HG03039 (cell line): ENCODE results near the gene C5orf34.
"Not testable (repeated sequence)": the region's sequence is repeated elsewhere in the genome, so short reads cannot be mapped to it uniquely, and the experiment has no call there.

Source experiments
- ATAC-seq: cut with Tn5 transposase; IDR thresholded peaks from one replicate; pipeline ENCODE4 v1.9.1; 2021; ENCODE audit warnings: mild to moderate bottlenecking, moderate library complexity; ENCODE audit not compliant: unreplicated experiment

The C5orf34 gene

DNA sequence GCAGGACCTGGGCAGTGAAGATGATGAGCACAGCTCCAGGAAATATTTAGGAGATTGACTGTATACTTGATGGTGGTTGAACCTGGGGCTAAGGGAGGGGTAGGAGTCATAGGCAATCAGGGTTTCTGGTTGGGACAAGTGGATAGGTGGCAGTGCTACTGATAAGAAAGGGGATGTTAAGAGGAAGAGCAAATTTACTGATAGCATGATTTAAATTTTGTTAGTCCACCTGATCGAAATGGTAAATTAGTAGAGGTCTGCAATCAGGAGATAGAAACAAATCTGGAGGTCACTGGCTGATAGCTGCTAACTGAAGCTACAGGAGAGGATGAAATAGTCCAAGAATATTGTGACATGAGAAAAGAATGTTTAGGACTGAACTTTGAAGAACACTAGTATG is 5.7 kb upstream of the C5orf34 start:
- no peak for ATAC-seq

DNA sequence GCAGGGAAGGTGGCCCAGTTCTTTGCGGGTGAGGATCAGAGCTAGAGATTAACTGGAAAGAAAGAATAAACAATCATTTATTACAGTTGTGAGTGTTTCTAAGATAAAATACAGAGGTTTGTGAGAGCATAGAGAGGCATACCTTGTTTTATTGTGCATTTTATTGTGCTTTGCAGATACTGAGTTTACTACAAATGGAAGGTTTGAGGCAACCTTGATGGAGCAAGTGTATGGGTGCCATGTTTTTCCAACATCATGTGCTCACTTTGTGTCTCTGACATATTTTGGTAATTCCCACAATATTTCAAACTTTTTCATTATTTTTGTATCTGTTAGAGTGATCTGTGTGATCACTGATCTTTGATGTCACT is 715 bp upstream of the C5orf34 start:
- ATAC-seq: no peak

DNA sequence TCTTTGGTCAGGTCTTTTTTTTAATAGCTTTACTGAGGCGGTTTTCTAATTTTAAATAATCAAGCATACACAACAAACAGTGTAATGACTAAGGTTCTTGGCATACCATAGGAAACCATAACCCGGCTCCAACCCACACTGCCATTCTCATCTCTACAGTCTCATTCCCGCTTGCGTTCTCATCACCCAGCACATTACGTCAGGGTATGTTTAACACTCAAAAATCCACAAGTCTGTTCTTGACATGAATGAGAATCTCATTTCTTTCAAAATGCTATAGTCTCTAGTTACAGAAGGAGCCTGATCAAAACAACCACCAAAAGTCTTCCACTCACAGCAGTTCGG is 505 bp downstream of the C5orf34 start:
- peak; percentile 32 for ATAC-seq

DNA sequence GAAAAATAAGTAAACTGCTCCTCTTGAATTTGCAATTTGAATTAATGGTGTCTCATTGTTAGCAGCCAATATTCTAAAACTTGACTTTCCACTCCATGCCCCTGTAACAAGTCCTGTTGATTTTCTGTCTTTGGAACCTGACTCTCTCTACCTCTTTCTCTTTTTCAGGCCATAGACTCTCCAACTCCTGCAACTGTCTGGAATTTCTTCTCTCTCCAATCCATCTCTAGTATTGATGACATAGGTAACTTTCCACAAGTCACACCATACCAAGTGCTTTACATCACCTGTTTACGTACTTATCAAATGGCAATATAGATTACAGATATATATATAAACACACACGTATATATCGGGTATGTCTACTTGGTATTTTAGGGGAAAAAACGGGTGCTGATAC is 923 bp downstream of the C5orf34 start:
- no peak for ATAC-seq

DNA sequence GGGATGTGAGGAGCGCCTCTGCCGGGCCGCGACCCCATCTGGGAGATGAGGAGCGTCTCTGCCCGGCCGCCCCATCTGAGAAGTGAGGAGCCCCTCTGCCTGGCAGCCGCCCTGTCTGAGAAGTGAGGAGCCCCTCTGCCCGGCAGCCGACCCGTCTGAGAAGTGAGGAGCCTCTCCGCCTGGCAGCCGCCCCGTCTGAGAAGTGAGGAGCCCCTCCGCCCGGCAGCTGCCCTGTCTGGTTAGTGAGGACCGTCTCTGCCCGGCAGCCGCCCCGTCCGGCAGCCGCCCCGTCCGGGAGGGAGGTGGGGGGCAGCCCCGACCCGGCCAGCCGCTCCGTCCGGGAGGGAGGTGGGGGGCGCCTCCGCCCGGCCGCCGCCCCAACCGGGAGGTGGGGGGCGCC is 3.9 kb downstream of the C5orf34 start:
- not testable (repeated sequence) for ATAC-seq

DNA sequence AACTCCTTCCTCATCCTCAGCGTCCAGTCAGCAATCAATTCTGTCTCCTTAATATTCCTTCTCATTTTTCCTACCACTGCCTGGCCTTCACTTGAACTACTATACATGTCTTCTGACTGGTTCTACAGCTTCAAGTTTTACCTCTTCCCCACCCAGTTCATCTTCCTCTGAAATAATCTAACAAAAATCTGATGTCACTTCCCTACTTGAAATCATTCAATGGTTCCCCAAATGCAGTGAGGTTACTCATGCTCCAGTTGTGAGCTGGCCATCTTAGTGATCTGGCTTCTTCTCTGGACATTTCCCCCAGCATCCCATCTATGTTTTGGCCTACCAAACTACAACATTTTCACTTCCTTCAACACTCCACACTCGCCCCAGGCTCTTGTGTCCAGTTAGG is 16.4 kb downstream of the C5orf34 start:
- ATAC-seq: no peak

DNA sequence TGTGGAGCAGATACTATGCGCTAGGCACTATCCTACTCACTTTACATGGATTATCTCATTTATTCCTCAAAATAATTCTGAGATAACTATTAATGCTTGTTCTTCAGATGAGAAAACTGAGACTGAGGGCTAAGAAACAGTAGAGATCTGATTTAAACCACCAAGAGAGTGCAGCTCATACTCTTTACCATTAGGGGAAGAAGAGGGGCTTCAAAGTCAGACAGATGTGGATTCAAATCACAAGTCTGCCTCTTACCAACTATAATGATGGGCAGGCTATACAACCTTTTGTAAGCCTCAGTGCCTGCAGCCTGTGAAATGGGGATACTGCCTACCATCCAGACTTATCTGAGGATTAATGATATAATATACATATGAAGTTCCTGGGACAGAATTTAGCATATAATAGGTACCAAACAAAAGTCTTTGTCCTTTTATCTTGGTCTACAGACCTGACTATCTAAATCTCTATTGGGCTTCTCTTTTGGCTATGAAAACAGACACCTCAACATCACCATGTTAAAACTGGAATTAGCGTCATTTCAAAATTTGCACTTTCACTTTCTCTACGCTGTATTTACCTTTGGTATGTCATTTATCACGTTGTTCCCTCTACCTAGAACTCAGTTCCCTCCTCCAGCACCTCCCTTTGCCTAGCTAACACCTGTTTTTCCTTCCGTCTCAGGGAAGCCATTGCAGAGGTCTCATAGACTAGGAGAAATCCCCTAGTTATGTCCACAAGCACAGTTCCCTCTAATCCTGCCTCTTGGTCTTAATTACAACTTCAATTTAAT is 17.4 kb downstream of the C5orf34 start:
- no peak for ATAC-seq

DNA sequence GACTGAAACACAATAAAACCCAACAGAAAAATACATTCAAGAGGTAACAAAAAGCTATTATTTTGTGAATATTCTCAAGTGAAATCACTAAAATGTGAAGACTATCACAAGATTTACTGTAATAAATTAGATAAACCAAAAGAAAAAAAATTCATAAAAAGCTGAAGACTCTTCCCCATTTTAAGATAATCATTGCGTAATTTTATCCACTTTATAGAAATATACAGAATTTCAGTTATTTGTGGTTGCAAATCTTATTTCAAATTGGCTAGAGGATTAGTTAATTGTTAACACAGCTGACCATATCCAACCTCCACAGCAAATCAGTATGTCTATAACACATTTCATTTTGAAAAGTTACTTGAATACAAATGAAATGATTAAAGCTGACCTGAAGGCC is 23.6 kb downstream of the C5orf34 start:
- ATAC-seq: no peak

DNA sequence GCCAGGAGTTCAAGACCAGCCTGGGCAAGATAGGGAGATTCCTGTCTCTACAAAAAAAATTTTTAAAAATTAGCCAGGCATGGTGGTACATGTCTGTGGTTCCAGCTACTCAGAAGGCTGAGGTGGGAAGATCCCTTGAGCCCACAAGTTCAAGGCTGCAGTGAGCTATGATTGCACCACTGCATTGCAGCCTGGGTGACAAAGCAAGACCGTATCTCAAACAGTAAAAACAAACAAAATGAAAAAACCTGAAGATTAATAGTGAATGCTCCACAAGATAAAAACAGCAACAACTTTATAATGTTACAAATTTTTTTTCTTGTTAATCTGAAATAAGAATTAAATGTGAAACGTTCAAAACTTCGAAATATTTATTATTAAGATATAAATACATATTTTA is 28.6 kb downstream of the C5orf34 start:
- ATAC-seq: no peak

DNA sequence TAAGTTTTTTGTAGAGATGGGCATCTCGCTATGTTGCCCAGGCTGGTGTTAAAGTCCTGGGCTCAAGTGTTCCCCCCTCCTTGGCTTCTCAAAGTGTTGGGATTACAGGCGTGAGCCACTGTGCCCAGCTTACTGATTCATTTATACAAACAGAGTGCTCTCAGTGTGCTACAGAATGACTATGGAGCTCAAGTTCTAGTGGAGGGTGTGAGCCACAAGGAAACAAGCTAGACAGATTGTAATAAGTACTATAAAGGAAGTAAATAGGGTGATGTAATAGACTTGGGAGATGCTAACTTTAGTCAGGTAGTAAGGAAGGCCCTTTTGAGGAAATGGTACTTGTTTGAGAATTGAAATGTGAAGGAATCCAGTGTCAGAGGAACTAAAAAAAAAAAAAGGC is 29.5 kb downstream of the C5orf34 start:
- no peak for ATAC-seq

DNA sequence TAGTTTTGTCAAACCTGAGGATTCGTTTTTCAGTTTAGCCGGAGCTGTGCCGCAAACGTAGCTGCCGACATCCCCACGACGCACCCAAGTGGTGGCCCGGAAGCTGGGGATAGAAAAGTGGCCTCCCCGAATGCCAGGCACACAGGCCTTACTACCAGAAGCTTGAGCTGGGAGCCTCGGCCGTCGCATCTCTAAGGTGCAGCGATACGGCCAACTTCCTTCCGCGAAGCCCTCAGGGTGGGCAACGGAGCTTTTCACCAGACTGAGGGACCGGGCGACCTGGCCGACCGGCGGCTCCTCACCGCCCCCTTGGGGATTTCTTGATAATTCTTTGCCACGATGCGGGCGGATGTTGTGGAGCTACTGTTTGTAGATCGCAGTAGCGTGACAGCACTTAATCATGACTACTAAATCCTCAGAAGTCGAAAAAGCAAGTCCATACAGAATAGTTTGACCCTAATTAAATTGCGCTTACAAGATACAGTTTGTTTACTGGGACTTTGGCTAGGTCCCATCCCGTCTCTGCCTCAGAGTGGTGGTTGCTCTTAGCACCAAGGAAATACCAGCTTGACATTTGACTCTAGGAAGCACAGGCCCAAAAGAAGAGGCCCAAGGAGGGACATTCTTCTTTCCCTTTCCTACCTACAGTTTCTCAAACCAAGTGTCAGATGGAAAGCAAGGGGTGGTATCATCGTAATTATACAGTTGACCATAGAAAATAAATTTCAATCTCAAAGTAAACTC is 30.7 kb downstream of the C5orf34 start:
- ATAC-seq: peak; percentile 62

DNA sequence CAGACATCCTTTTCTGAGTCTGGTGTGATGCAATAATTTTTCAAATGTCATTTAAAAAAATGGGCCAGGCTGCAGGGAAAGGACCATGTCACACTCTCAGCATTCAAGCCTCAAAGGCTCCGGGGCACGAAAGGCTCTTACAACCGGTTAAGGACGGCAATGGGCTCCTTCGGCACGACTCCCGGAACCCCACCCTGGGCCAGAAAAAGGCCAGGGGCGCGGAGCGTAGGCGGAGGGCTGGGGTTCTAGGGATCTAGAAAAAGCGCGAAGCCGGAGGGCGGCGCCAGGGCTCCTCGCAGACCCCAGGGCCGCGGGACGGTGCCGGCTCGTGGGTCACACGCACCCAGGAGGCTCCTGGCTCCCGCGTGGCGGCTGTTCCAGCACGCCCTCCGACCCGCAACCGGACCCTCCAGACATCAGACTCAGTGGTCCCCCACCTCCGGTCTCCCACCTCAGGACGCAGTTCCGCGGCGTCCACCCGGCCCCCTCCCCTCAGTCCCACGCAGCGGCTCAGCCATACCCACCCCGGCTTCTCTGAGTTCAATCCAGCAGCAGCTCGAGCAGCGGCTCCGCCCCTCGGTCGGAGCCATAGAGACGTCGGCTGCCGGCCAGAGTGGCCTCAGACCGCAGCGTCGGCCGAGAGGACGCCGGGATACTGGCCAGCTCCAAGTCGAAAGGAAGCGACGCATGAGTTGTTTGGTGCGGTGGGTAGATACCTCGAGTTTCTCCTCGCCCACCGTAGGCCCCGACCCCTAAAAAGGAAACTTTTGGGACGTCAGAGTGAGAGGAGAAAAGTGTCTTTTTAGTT is 31.4 kb downstream of the C5orf34 start, which contains the start of gene TMEM267:
TMEM267 (minus strand) TSS at position 568 of the 808 bp plus-strand sequence. CDS start 29,896 bp downstream, outside the sequence.
- peak; percentile 89 for ATAC-seq

DNA sequence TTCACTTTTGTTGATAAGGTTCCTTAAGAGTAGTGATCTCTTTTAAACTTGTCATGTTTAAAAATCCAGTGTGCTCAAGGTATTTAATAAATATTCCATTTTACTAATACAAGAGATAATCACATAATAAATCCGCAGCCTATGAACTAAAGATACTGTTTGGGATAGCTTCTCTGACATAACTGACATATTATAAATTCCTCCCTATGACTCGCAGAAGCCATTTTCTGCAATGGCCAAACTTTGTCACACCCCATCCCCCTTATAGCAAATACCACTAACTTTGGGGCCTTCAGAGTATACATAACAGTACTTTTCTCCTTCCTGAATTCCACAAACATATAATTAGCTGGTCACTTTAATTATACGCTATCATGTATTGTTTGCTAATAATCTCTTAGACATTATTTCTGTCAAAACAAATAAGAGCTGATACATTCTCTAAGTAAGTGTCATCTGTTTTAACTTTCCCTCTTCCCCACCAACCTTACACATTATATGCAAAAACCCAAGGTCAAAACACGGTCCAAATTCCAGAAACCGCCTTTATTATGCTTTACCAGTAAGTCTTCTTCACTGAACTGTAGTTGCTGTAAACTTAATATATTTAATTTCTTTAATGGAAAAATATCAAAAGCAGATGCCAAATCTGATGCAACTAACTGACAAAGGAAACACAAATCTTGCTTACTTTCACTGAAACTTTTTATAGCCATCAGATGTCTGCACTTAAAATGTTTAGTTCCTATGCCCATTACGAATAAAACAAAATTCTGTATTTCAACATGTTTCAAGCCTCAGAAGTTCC is 32.3 kb downstream of the C5orf34 start:
- ATAC-seq: no peak

DNA sequence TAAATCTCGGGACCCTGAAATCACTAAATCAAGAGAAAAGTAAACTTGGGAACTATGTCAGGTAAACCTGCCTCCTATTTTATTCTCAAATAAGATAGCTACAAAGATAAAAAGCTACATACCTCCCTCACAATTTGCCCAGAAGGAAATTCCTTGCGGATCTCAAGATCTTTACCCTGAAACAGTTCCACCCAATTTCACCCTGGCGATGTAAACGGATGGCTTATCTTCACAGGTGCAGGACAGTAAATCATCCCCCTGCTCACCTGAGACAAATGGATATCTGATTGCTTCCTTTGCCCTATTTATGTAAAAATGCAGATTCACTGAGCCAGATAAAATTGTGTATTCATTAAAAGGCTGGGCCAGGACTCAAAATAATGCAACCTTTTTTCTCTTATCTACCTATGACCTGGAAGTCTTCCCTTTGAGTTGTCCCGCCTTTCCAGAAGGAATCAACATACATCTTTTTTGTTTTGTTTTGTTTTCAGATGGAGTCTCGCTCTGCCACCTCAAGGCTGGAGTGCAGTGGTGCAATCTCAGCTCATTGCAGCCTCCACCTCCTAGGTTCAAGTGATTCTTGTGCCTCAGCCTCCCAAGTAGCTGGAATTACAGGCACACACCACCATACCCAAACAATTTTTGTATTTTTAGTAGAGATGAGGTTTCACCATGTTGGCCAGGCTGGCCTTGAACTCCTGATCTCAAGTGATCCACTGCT is 45.1 kb downstream of the C5orf34 start:
- no peak for ATAC-seq

DNA sequence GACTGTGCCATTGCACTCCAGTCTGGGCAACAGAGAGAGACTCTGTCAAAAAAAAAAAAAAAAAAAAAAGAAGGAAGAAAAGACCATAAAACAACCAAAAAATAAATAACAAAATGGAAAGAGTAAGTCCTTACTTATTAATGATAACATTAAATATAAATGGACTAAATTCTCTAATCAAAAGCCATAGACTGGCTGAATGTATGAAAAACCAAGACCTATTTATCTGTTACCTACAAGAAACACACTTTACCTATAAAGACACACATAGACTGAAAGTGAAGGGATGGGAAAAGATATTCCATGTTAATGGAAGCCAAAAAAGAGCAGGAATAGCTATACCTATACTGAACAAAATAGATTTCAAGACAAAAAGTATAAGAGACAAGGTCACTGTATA is 47.8 kb downstream of the C5orf34 start:
- ATAC-seq: no peak

DNA sequence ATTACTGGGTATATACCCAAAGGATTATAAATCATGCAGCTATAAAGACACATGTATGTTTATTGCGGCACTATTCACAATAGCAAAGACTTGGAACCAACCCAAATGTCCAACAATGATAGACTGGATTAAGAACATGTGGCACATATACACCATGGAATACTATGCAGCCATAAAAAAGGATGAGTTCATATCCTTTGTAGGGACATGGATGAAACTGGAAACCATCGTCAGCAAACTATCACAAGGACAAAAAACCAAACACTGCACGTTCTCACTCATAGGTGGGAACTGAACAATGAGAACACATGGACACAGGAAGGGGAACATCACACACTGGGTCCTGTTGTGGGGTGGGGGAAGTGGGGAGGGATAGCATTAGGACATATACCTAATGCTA is 49.5 kb downstream of the C5orf34 start:
- ATAC-seq: not testable (repeated sequence)

DNA sequence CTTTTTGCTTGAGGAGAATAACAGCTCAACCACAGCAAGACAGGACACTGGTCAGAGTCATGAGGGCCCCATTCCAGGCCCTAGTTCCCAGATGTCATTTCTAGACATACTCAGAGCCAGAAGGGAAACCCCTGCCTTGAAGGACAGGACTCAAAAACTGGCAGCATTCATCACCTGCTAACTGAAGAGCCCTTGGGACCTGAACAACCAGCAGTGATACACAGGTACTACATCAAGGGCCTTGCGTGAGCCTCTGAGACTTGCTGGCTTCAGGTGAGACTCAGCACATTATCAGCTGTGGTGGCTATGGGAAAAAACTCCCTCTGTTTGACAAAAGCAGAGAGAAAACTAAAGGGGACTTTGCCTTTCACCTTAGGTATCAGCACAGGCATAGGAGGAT is 53.9 kb downstream of the C5orf34 start:
- ATAC-seq: no peak

DNA sequence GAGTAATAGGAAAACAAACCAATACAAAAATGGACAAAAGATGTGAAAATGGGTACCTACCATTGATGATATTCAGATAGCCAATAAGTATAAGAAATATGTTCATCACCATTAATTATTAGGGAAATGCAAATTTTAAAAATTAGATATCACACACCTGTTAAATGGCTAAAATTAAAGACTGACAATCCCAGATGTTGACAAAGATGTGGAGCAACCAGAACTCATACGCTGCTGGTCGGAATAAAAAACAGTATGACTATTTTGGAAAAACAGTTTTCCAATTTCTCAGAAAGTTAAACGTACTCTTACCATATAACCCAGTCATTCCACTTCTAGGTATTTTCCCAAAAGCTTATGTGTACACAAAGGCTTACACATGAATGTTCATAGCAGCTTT is 58.4 kb downstream of the C5orf34 start:
- ATAC-seq: no peak

DNA sequence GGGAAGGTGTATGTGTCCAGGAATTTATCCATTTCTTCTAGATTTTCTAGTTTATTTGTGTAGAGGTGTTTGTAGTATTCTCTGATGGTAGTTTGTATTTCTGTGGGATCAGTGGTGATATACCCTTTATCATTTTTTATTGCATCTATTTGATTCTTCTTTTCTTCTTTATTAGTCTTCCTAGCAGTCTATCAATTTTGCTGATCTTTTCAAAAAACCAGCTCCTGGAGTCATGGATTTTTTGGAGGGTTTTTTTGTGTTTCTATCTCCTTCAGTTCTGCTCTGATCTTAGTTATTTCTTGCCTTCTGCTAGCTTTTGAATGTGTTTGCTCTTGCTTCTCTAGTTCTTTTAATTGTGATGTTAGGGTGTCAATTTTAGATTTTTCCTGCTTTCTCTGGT is 73.4 kb downstream of the C5orf34 start:
- not testable (repeated sequence) for ATAC-seq

DNA sequence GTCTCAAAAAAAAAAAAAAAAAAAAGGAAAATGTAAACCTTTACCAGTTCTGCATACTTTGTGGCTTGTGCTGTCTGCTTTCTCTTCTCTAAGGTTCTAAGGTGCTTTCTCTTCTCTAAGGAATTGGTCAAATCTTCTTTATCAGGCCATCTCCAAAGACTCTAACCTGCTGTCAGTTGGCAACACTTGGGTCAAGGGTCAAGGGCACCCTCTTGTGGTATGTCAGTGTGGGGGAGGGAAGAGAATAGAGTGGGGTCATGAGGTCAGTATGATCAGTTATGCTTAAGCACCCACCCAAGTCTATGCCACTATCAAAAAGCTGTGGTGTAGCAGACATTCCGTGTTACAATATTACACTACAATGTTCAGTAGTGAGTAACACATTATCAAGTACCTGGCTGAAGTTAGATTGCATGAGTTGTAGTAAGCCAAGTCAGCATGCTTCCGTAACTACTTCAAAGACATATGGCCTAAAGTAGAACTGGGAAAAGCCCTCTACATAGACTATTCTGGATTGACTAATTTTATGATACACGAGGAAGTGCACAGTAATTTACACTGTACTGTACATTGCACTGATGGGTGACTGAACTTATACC is 77.8 kb downstream of the C5orf34 start:
- no peak for ATAC-seq
